Measurements from ENCODE around the gene STK32B. TPM values are rescaled to one million over a fixed set of nuclear protein-coding genes. Genes with fewer than 3 reads are reported as not detected.

STK32B gene
- total and polyA plus RNA-seq, 8 donors: 0.61 to 5.5 (median 3.1) TPM

GRCh38 chr4:5211282-5211839, 160.1 kb downstream of the STK32B start:
- no peak for DNase-seq
- Histone ChIP-seq H3K36me3 (no peaks in the 10 kb centered on the region), H3K27me3 (no peaks in the 10 kb centered on the region), H3K9me3 (no peaks in the 10 kb centered on the region), H3K27ac (no peak overlapping the region), H3K4me3 (no peak overlapping the region), H3K4me1 (no peaks in the 10 kb centered on the region)
- intact Hi-C loops (cut with DNase I; ENCODE audit: low total_unique reads): no loop called here
- TF ChIP-seq EP300 (IDR thresholded peaks at IDR 0.05): no peak
- no peak for TF ChIP-seq POLR2A (IDR thresholded peaks at IDR 0.05)
- TF ChIP-seq CTCF (IDR thresholded peaks at IDR 0.05): no peak
- no peak for TF ChIP-seq POLR2AphosphoS5 (IDR thresholded peaks at IDR 0.05)
- WGBS, 5 donors: 72 to 83% (median 80%) methylated on average over 3 of the region's 3 CpGs

DNA sequence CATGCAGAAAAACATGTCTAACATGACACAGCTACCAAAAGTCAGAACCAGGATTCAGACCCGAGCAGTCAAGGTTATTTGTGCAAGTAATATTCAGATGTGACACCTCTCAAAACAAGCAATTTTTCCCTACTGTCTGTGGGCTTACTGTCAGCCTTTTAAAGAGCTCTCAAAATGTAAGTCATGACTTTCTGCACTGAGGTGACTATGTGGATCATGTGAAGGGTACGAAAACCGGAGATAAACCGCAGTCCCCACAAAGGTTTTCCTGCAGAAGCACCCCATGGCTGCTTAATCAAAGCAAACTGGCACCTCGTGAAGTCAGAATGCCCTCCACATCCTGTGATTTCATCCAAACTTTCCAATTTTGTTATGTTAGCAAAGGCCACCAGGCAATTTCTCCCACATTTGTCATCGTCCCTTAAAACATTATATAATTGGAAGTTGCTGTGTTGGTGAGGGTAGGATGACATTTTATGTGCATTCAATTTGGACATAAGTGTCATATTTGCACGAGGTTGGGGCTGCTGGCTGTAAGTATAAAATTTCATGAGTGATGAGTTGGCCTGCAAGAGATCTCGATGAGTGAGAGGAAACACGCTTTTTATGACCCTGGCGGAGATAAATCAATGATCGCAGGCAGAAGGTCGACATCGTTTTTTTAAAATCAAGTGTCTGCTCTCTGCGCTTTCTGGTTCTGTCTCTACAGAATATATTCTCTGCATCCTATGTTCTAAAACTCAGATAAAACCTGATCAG, 161.2 kb downstream of the STK32B start:
- WGBS, 5 donors: 77 to 88% (median 85%) methylated on average over 14 of the region's 14 CpGs
- intact Hi-C loops (cut with DNase I; ENCODE audit: low total_unique reads): no loop called here
- TF ChIP-seq POLR2AphosphoS5 (IDR thresholded peaks at IDR 0.05) (no peak), CTCF (IDR thresholded peaks at IDR 0.05) (no peak), EP300 (IDR thresholded peaks at IDR 0.05) (no peak), POLR2A (IDR thresholded peaks at IDR 0.05) (no peak)
- Histone ChIP-seq H3K4me1 (no peaks in the 10 kb centered on the region), H3K36me3 (no peaks in the 10 kb centered on the region), H3K4me3 (no peak overlapping the region), H3K27ac (no peak overlapping the region), H3K9me3 (no peaks in the 10 kb centered on the region), H3K27me3 (no peaks in the 10 kb centered on the region)
- no peak for DNase-seq

DNA sequence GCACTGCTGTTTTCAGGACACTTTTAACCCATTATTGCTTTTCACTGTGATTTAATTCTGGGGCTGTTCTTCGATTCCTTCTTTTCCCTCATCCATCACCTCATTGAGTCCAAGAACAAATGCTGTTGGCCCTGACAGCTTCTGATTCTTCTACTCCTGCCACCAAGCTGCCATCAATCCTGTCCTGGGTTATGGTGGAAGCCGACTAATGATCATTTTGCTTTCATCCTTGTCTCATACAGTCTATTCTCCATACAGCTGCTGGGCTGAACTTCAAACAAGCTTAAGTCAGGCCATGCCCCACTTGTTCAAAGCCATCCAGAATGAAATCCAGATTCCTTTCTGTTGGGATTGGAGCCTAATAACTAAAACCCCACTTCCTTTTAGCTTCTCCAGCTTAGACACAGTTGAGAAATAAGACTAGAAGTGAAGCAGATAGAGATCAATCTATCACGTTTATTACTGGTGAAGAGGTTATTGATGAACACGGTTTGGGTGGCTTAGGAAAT, 161.9 kb downstream of the STK32B start:
- H3K27me3 ChIP-seq: no peaks in the 10 kb centered on the region
- H3K9me3 ChIP-seq: no peaks in the 10 kb centered on the region
- intact Hi-C loops (cut with DNase I; ENCODE audit: low total_unique reads): no loop called here
- H3K27ac ChIP-seq: no peak overlapping the region
- no peaks in the 10 kb centered on the region for H3K36me3 ChIP-seq
- no peak overlapping the region for H3K4me3 ChIP-seq
- TF ChIP-seq CTCF (IDR thresholded peaks at IDR 0.05) (no peak), POLR2AphosphoS5 (IDR thresholded peaks at IDR 0.05) (no peak), EP300 (IDR thresholded peaks at IDR 0.05) (no peak), POLR2A (IDR thresholded peaks at IDR 0.05) (no peak)
- no peak for DNase-seq
- 73 to 84% (median 81%) methylated on average over 4 of the region's 4 CpGs for WGBS, 5 donors
- H3K4me1 ChIP-seq: no peaks in the 10 kb centered on the region

DNA sequence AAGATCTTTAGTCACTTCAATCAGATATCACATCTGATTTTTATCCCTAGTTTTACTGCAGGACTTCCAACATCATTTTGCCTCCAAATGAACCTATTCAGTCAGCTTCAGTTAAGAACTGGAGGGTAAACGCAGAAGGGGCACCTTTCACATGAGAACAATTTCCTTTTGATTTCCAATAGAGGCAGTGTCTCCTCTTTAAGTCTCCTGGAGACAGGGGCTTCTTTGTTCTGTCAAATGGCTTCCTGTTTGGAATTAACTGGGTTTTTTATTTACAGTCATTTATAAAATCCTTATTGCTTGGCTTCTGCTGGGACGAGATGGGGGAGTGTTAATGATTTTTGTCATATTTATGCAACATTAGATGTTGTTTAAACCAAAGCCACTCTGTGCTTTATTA, 164.0 kb downstream of the STK32B start:
- Histone ChIP-seq H3K36me3 (no peaks in the 10 kb centered on the region), H3K4me1 (no peaks in the 10 kb centered on the region), H3K4me3 (no peak overlapping the region), H3K27ac (no peak overlapping the region), H3K27me3 (no peaks in the 10 kb centered on the region), H3K9me3 (no peaks in the 10 kb centered on the region)
- DNase-seq: no peak
- TF ChIP-seq POLR2AphosphoS5 (IDR thresholded peaks at IDR 0.05): no peak
- TF ChIP-seq EP300 (IDR thresholded peaks at IDR 0.05): no peak
- no peak for TF ChIP-seq POLR2A (IDR thresholded peaks at IDR 0.05)
- TF ChIP-seq CTCF (IDR thresholded peaks at IDR 0.05): no peak
- intact Hi-C loops (cut with DNase I; ENCODE audit: low total_unique reads): no loop called here
- 52 to 65% (median 56%) methylated on average over 2 of the region's 2 CpGs for WGBS, 5 donors

All from stomach (tissue), 9 donors.